Measurements from ENCODE around the gene IRF2BP2.

IRF2BP2 gene

GRCh38 chr1:234634387-234634786 is 24.4 kb upstream of the IRF2BP2 start:
- DNase-seq (ENCODE audit: low read depth in 2 of 2), result no peak

GRCh38 chr1:234633246-234634003 is 23.4 kb upstream of the IRF2BP2 start:
- DNase-seq (ENCODE audit: low read depth in 2 of 2), result no peak

- no peak for DNase-seq (ENCODE audit: low read depth in 2 of 2)
These were observed 22.2 kb upstream of the IRF2BP2 start for GRCh38 chr1:234632225-234632624.

GRCh38 chr1:234631721-234632125 is 21.7 kb upstream of the IRF2BP2 start:
- no peak for DNase-seq (ENCODE audit: low read depth in 2 of 2)

GRCh38 chr1:234629026-234629425 is 19.0 kb upstream of the IRF2BP2 start:
- no peak for DNase-seq (ENCODE audit: low read depth in 2 of 2)

GRCh38 chr1:234628089-234628488 is 18.1 kb upstream of the IRF2BP2 start:
- no peak for DNase-seq (ENCODE audit: low read depth in 2 of 2)

- DNase-seq (ENCODE audit: low read depth in 2 of 2), result no peak
These were observed 17.3 kb upstream of the IRF2BP2 start for GRCh38 chr1:234627009-234627950.

- DNase-seq (ENCODE audit: low read depth in 2 of 2), result no peak
These were observed 16.4 kb upstream of the IRF2BP2 start for GRCh38 chr1:234626391-234626790.

- no peak for DNase-seq (ENCODE audit: low read depth in 2 of 2)
These were observed 14.7 kb upstream of the IRF2BP2 start for GRCh38 chr1:234624724-234625117.

GRCh38 chr1:234621657-234622335 is 11.8 kb upstream of the IRF2BP2 start:
- no peak for DNase-seq (ENCODE audit: low read depth in 2 of 2)

GRCh38 chr1:234621127-234621468 is 11.1 kb upstream of the IRF2BP2 start:
- no peak for DNase-seq (ENCODE audit: low read depth in 2 of 2)

- DNase-seq (ENCODE audit: low read depth in 2 of 2), result no peak
These were observed 10.5 kb upstream of the IRF2BP2 start for GRCh38 chr1:234620272-234621126.

- no peak for DNase-seq (ENCODE audit: low read depth in 2 of 2)
These were observed 9.8 kb upstream of the IRF2BP2 start for GRCh38 chr1:234619794-234620247.

- no peak for DNase-seq (ENCODE audit: low read depth in 2 of 2)
These were observed 9.1 kb upstream of the IRF2BP2 start for GRCh38 chr1:234619071-234619480.

- DNase-seq (ENCODE audit: low read depth in 2 of 2), result no peak
These were observed 8.7 kb upstream of the IRF2BP2 start for GRCh38 chr1:234618737-234619049.

GRCh38 chr1:234617986-234618736 is 8.2 kb upstream of the IRF2BP2 start:
- no peak for DNase-seq (ENCODE audit: low read depth in 2 of 2)

GRCh38 chr1:234617131-234617985 is 7.4 kb upstream of the IRF2BP2 start:
- no peak for DNase-seq (ENCODE audit: low read depth in 2 of 2)

GRCh38 chr1:234616644-234617043 is 6.7 kb upstream of the IRF2BP2 start:
- no peak for DNase-seq (ENCODE audit: low read depth in 2 of 2)

- DNase-seq (ENCODE audit: low read depth in 2 of 2), result no peak
These were observed 4.1 kb upstream of the IRF2BP2 start for GRCh38 chr1:234614081-234614489.
